Stimulated activated CD4-positive, alpha-beta T cell treated with anti-CD3 and anti-CD28 coated beads, Interleukin-2, amount 100 ng/mL, for 4 hours (primary cell): Measurements from ENCODE around the gene PCBP3.
A peak's percentile ranks its signal among the peaks of the same experiment; 100 is the strongest.
"Not testable (repeated sequence)": the region's sequence is repeated elsewhere in the genome, so short reads cannot be mapped to it uniquely, and the experiment has no call there.

Source experiments
- DNase-seq: peaks from one replicate; pipeline ENCODE4 v3.0.0-alpha.2; 2020; ENCODE audit warnings: low read depth

The PCBP3 gene

GRCh38 chr21:45809421-45809820, 165.9 kb downstream of the PCBP3 start:
- DNase-seq: no peak

DNA sequence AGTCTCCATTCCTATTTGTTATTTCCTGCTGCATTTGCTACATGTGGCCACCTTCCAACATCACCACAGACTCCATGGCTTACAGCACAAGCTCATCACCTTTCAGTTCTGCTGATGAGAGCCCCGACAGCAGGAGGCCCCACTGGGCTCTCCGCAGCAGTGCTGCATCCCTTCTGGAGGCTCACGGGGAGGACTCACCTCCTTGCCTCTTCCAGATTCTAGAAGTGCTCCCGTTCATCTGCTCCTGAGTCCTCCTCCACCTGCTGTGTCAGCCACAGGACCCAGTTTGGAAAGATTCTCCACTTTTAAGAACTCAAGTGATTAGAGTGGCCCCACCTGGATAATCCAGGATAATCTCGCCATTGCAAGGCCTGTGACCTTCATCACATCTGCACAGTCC, 167.6 kb downstream of the PCBP3 start:
- DNase-seq: no peak

DNA sequence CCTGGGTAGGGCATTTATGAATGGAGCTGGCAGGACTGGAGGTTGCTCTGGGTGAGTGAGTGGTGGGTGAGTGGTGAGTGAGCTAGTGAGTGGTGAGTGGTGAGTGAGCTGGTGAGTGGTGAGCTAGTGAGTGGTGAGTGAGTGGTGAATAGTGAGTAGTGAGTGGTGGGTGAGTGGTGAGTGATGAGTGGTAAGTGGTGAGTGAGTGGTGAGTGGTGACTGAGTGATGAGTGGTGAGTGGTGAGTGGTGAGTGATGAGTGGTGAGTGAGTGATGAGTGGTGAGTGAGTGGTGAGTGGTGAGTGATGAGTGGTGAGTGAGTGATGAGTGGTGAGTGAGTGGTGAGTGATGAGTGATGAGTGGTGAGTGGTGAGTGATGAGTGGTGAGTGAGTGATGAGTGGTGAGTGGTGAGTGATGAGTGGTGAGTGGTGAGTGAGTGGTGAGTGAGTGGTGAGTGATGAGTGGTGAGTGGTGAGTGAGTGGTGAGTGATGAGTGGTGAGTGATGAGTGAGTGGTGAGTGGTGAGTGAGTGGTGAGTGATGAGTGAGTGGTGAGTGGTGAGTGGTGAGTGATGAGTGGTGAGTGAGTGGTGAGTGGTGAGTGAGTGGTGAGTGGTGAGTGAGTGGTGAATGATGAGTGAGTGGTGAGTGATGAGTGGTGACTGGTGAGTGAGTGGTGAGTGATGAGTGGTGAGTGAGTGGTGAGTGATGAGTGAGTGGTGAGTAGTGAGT, 170.8 kb downstream of the PCBP3 start:
- not testable (repeated sequence) for DNase-seq

- DNase-seq: not testable (repeated sequence)
Measured at GRCh38 chr21:45815781-45816180, 172.3 kb downstream of the PCBP3 start.

DNA sequence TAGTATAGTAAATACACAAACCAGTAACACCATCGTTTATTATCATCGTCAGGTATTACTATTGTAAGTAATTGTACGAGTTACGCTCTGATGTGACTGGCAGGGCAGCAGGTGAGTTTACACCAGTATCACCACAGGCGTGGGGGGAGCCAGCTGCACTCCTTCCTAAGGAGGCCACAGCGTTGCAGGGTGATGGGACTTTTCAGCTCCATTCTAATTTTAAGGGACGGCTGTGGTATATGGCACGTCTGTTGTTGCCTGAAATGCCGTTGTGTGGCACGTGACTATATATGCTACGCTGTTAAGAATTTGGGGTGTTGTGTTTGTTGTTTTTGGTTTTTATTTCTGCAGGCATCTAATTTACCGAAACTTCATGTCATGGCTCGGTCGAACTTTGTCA, 173.3 kb downstream of the PCBP3 start:
- no peak for DNase-seq

- DNase-seq: no peak
Measured at GRCh38 chr21:45817345-45817744, 173.8 kb downstream of the PCBP3 start.

GRCh38 chr21:45818276-45818903, 174.9 kb downstream of the PCBP3 start:
- DNase-seq: no peak

- peak; percentile 76 for DNase-seq
Measured at GRCh38 chr21:45818904-45819285, 175.4 kb downstream of the PCBP3 start.

- DNase-seq: no peak
Measured at GRCh38 chr21:45819478-45820170, 176.1 kb downstream of the PCBP3 start.

- DNase-seq: peak; percentile 67
Measured at GRCh38 chr21:45820171-45821091, 176.9 kb downstream of the PCBP3 start.

GRCh38 chr21:45821315-45821962, 177.9 kb downstream of the PCBP3 start:
- DNase-seq: no peak

DNA sequence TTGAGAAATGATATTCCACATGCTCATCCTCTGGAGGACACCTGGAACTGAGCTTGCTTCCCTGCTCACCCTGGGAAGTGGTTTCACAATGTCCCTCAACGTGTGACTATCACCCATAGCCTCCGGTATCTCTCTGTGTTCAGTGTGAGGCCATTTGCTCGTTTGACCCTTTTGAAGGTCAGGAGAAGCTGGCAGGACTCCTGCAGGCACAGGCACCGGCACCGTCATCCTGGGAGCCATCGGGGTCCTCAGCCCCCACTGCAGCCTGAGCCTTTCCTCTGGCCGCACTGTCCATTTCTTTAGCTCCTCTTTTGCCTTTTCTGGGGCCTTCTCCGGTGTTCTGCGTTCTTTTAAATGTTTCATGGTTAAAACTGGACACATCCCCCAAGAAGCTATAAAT, 178.5 kb downstream of the PCBP3 start:
- DNase-seq: no peak

DNA sequence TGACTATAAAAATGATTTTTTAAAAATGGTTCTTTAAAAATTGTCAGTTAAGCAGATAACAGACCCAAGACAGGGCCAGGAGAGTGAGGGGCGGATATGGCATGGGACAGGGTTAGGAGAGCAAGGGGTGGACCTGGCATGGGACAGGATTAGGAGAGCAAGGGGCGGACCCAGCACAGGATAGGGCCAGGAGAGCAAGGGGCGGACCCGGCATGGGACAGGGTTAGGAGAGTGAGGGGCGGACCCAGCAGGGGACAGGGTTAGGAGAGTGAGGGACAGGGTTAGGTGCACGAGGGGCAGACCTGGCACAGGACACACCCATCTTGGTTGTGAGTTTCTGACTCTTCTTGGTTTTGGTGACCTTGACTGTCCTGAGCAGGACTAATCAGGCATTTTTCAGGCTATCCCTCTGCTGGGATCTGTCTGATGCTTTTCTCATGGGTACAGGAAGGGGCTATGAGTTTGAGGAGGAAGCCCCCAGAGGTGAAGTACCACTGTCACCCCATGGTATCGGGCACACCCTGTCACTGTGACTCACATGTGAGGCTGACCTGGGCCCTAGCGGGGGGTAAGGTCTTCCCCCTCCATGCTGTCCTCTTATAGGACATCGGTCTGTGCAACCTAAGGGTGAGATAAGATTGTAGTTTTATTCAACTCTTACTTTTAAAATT, 179.0 kb downstream of the PCBP3 start:
- no peak for DNase-seq

GRCh38 chr21:45823100-45823681, 179.7 kb downstream of the PCBP3 start:
- DNase-seq: no peak

DNA sequence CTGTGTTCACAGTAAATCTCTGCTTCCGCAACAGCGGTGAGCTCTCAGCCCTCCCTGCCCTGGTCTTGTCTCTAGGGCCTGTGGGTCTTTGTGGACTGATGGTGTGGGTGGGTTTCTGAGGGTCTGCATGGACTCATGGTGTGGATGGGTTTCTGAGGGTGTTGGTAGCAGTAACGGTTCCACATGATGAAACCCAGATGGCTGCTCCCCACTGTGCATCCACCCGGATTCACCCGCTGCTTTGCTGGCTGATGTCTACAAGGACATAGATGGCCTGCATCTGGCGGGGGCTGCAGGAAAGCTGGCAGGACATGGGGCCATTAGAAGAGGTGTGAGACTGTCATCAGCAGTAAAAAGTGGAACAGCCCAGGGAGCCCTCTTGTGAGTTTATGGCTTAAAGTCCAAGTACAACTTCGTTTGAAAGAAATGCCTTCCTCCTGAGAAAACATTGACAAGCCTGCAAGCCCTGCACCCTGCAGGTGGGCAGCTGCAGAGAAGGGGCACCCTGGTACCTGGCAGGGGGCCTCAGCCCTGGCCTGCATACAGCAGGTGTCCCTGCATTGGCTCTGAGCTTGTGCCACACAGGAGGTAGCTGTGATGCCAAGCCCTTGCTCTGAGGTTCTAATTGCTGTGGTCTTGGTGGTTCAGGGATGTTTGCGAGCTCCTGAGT, 181.2 kb downstream of the PCBP3 start:
- no peak for DNase-seq

DNA sequence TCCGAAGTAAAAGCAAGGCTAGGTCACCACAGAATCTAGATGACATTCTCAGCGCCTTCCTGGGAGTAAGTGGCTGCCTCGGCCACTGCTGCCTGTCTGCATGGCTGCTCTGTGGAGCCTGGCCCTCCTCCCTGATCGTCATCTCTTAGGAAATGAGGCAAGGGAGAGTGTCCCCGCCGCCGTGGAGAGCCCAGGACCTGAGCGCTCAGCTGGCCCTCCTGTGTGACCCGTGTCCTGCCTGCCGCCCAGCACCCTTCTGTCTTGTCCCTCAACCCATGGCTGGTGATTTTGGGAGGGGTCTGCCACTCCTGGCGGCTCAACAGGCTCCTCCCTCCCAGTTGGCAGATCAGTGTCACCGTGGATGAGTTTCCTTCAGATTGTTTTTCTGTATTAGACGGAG, 181.7 kb downstream of the PCBP3 start:
- no peak for DNase-seq

- DNase-seq: no peak
Measured at GRCh38 chr21:45826676-45827301, 183.3 kb downstream of the PCBP3 start.

GRCh38 chr21:45827302-45827692, 183.8 kb downstream of the PCBP3 start:
- no peak for DNase-seq

DNA sequence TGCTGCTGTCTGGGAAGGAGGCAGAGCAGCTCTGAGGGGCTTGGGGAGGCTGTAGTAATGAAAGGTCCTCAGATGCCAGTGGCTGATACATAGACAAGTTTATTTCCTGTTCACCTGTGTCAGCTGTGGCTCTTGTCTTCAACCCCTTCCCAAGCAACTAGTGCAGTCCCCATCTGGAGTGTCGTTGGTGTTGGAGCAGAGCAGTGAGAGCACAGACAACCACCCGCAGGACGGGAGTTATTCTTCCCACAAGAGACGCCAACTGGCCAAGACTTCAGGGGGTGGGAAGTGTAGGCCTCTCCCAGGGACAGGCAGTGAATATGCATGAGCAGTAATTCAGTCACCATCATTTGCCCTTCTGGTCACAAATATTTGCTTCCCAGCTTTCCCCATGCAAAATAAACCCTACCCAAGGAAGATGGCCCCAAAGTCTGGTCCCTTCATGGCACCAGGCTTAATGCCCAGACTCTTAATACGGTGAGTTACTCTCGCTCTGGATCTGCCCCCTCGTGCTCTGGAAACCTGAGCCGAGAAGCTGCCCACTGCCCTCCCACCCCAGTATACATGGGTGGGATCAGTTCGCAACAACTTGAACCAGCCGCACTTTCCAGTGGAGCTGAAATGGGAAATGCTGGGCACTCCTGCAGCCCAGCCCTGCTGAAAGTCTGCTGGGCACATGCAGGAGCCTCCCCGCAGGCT, 184.5 kb downstream of the PCBP3 start:
- no peak for DNase-seq
